HL-60/S4 treated with retinoic acid at 250 ng/mL for 4 days and 3 days (cell line): ENCODE results near the gene PACSIN2.
"Not testable (repeated sequence)": the region's sequence is repeated elsewhere in the genome, so short reads cannot be mapped to it uniquely, and the experiment has no call there.

Experiments used
- in situ Hi-C: fragments of 300-500 bp; cut with MboI; formaldehyde crosslinking; loops from 2 replicates; pipeline ENCODE4 v1.7.0; 2022; ENCODE audit warnings: low sequenced_read_pairs

Gene PACSIN2

DNA sequence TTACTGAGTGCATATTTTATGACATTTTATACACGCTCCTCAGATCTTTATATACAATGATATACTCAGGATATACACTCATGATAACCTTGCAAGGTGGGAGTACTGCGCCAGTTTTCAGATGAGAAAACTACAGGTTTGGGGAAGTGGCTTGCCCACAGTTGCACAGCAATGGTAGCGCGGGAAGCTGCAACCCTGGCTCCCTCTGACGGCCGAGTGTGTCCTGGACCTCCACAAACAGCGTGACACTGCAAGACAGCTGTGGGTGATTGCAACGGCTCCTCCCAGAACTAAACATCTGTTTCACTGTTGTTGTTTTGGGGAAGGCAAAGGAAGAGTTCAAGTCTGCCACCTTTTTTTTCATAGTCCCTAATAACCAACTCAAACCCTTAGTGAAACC lies 47.0 kb downstream of the PACSIN2 start:
- in situ Hi-C loops: no loop called here

DNA sequence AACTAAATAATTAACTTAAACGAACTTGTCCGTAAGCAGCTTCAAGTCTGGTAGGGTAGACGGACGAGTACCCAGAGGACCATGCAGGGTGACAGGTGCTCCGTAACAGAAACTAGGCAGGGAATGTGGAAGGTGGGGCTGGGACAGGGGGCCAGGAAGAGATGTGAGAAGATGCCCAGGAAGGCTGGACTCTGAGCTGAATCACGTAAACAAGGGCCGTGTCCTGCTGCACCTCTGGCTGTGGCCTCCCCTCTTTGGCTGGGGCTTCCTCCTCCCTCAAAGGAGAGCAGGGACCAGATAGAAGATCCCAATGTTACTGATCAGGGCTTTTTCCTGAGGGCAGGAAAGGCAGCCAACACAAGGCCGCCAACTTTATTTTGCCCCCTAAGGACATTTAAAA lies 47.9 kb downstream of the PACSIN2 start:
- in situ Hi-C loops: no loop called here

DNA sequence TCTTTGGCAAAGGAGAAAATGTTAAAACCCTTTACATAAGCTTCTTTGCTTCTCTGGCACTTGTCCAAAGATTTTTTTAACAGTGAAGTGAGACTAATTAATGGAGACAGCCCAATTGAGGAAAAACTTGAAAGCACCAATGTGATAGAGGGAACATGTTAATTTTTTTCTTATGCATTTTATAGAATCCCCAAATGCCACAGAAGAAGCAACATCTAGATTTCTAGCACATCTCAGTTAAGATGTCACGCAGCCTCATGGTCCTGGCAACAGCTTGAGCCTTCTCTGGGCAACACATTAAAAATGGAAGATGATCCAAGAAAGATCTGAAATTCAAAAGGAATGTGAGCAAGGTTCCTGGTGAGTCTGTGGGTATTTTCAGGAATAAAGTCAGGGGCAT lies 48.5 kb downstream of the PACSIN2 start:
- in situ Hi-C loops: no loop called here

DNA sequence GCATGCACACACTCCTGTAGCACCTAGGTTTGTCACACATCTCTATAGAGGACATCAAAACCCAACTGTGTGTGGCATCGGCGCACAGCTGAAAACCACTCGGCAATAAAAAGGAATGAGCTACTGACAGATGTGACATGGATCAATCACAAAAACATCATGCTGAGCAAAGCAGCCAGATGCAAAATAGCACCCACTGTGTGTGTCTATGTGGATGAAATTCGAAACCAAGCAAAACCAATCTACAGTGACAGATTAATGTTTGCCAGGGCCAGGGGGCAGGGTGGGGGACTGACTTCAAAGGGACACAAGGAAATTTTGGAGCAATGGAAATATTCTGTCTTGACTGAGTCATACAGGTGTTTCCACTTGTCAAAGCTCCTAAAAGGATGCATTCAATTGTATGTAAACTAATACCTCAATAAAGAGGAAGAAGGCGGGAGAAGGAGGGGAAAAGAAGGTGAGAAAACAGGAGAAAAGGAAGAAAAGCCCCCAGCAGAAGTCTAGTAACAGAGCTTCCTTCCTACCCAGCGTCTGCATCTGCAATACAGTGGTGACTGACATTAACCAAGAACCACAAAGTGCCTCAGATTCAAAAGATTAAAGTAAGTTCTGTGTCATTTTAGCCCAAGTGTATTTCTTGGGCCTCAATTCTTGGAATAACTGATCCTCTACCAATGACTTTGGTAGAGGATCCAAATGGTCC lies 49.8 kb downstream of the PACSIN2 start:
- in situ Hi-C loops: no loop called here

DNA sequence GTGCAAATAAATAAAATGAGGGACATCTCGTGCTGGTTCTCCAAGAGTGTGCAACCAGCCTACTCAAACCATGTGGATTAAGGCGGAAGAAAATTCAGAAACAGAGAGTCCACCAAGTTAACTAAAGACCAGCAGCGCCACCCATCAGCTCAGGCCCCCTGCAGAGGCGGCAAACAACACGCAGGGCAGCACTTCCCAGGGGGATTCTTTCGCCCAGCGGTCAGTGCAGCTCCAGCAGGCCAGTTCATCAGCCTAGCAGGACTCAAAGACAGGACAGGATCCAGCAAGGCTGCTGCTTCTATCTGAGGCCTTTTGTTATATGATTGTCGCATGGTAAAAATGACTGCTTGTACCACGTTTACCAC lies 51.7 kb downstream of the PACSIN2 start:
- in situ Hi-C loops: no loop called here

DNA sequence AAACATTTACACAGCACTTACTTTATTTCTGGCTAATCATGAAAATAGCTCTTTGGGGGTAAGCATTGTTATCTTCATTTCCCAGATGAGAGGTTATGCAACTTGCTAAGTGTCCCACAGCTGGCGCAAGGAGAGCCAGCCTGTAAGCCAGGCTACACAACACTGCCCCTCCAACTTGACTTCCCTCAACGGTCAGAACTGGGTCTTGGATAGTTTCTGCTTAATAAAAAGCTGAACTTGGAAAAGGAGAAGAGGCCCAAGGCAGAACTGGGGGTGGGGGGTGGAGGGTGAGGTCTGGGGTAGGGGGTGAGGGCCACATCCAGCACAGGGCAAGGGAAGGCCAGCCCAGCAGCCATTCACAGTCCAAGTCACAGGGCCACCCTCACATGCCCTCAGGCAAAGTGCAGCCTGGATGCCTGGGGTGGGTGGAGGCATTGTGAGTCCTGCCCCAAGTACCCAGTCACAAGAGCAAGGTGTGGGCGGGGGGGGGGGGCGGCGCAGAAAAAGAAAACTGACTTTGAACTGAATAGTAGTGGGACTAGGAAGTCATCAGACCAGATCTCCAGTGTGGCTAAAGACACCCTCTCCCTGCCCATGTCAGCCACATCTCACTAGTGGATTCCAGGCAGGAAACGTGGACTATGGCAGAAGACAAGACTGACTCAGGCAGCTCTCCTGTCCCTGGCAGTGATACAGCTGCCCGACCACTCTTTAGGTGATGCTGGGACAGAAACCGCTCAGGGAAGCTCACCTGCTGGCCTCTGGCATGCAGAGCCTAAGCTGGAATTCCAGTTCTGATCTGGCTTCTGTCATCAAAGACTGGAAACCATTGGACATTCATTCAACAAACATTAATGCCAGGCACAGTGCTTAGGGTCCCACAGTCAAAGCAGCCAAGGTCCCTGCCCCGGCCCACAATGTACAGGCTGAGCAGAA lies 52.4 kb downstream of the PACSIN2 start:
- in situ Hi-C loops: no loop called here

DNA sequence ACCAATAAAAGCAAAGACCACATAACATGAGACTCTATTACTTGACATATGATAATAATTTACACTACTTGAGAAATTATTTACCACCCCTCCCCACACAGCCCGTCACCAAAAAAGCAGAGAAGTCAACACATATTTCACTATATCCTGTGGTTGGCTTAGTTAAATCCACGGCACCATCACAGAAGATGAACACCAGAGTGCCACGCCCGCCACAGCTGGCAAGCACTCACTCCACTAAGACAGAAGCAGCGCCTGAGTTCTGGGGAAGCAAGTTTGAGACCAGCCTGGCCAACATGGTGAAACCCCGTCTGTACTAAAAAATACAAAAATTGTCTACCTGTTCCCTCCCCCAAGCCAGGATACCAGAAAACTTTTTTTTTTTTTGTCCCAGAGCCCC lies 53.1 kb downstream of the PACSIN2 start:
- in situ Hi-C loops: no loop called here

DNA sequence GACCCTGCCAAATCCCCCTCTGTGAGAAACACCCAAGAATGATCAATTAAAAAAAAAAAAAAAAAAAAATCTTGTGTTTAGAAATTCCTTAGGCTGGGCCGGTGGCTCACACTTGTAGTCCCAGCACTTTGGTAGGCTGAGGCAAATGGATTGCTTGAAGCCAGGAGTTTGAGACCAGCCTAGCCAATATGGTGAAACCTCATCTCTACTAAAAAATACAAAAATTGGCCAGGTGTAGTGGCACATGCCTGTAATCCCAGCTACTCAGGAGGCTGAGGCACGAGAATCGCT lies 53.6 kb downstream of the PACSIN2 start:
- in situ Hi-C loops: not testable (repeated sequence)

DNA sequence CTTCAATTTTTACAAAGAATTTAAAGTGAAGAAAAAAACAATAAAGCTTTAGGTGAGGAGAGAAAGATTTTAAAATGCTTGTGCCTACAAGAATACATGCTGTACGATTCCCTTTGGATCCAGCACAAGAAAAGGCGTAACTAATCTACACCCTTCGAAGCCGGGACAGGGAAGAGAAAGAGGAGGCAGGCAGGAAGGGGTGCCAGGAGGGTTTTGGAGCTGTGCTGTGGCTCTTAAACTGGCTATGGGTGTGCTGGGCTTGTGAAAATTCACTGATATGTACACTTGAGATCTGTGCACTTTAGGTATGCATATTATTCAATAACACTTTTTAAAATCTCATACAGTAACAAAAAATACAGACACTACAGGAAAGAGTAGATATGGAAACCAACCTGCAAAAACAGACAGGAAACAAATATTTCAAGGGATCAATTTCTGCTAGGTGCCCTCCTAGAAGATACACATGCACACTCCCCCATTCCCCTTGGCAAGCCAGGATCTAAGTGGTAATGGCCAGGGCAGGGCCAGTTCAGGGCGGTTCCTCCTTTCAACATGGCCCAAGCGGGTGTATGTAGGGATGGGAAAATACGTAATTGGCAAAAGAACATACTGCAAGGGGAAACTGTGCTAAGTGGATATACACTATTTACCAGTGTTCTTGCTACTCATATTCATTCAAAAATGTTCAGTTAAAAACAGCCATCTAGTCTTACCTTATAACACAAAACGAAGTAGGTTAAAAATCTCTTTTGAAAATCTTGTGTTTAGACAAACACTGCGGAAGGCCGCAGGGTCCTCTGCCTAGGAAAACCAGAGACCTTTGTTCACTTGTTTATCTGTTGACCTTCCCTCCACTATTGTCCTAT lies 54.2 kb downstream of the PACSIN2 start:
- in situ Hi-C loops: no loop called here

DNA sequence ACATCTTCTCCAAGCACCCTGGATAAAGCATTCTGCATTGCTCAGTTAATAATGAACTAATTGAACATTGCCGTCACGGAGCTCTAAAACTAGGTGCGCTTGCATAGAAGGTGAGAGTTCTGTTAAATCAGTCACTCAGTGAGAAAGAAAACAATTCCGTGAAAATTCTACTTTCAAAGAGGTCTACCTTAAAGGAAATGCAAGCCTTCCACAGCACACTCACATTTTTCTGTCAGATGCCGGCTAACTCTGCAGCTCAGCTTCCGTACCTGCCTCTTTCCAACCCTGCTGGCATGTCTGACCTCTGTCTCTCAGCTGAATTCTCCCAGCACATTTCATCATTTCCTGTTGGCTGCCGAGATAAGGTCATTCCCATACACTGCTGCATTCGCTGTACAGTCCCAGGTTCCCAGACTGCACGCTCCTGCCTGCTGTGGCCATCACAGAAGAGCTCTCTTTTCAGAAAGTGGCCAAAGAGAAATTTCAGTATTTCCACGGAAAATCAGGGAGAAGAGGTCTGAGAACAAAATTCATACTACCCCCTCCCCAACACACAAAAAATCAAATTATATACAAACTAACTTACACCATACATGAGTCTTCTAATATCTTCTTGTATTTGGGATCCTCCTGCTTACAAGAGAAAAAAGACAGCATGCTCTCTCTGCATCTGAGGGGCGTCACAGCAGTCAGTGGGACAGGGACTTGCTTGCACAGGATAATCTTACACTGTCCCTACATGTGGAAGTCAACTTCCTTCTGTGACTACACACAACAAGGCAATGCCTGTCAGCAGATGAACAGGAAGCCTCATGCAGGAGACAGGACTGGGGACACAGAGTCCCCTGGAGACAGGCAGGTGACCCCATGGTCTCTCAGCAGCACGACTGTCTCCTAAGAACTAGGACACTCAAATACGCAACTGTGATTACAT lies 55.1 kb downstream of the PACSIN2 start:
- in situ Hi-C loops: no loop called here

DNA sequence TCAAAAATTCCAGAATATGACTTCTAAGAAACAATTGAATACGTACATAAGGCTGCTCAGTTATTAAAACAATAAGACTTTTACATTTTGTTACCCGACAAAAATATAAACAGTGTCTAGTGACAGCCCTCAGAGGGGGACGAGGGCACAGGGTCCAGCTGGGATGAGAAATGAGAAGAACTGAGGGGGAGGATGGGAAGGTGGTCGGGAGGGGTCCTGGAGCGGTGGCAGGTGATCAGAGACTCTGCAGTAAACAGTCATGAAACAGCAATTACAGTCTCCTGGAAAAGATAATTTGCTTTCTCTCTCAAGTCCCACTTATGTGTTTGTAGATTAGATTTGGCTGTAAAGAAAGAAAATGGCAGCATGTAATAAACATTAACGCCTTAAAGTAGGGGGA lies 56.0 kb downstream of the PACSIN2 start:
- in situ Hi-C loops: no loop called here

DNA sequence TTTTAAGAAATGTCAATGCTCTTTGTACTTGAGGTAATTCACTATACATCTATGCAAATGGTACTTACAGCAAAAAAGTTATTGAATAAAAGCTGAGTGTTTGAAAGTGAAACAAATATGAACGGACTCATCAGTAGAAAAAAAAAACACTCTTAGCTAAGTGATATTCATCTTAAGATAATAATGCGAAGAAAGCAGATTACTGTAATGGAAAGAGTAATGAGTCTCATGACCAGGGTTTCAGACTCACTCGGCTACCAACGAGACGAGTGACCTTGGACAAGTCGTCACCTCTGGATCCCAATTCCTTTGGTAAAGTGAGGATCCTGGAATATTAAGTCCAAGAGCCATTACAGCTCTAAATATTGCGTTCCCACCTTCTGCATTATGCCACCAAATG lies 57.0 kb downstream of the PACSIN2 start:
- in situ Hi-C loops: no loop called here

DNA sequence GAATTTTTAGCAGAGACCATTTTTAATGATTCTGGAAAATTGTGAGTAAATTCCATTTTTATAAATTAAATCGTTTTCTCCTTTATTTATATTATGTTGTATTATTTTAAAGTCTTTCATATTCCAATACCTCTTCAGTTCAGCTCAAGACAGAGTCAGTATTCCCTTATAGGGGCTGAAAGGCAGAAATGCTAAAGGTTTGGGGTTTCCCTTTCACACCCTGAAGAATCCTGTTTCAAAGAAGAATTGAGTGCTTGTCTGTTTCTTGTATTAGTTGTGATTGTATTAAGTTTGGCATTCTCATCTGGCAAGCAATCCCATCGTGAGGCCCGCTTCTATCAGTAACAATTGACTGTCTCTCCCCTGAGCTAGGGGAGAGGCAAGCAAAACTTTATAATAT lies 57.4 kb downstream of the PACSIN2 start:
- in situ Hi-C loops: no loop called here

DNA sequence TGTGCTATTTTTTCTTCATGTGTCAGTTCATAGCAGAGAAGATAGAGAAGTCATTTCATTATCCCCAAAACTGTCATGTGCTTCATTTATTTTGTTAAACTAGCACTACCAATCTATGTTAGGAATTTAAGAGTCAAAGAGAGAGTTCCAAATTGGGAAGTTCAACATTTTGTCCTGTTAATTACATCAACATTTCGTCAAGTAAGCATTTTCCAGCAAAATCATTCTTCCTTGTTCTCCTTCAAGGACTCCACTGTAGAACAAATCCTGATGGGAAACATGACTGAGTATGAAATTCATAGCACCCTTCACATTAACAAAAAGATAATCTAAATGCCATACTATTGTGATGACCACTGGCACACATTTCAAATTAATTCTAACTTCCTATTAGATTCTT lies 59.1 kb downstream of the PACSIN2 start:
- in situ Hi-C loops: no loop called here

DNA sequence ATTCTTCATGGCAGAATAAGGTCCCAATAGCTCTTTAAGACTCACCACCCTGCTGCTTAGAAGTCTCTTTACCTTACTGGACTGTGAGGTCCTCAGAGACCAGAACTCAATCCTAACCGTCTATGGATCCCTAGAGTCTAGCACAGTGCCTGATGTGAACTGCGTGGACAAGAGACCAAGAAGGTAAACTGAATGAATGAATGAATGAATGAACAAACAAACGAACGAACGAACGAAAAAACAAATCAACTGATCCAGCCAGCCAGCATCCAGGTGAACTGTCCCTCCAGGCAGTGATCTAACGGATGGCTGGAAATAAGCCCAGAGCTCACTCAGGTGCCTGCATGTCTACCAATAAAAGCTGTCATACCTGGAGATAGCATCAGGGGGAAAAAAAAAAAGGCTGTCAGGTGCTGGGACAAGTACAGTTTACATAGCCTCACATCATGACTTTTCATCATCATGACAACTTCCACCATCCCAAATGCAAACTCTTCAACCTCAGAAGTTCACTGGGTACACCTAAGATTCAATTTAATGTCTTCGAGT lies 59.8 kb downstream of the PACSIN2 start:
- in situ Hi-C loops: no loop called here

DNA sequence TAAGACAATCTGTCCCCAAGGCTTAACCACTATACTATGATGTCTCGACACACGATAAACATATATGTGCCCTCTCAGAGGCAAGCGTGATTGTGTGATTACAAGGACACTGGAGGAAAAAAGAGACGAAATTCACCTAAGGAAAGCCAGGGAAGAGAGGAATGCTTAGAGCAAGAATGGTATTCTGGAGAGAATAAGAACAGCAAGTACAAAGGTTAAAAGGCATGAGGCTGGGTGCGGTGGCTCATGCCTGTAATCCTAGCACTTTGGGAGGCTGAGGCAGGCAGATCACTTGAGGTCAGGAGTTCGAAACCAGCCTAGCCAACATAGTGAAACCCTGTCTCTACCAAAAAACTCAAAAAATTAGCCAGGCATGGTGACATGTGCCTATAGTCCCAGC lies 61.2 kb downstream of the PACSIN2 start:
- in situ Hi-C loops: not testable (repeated sequence)

DNA sequence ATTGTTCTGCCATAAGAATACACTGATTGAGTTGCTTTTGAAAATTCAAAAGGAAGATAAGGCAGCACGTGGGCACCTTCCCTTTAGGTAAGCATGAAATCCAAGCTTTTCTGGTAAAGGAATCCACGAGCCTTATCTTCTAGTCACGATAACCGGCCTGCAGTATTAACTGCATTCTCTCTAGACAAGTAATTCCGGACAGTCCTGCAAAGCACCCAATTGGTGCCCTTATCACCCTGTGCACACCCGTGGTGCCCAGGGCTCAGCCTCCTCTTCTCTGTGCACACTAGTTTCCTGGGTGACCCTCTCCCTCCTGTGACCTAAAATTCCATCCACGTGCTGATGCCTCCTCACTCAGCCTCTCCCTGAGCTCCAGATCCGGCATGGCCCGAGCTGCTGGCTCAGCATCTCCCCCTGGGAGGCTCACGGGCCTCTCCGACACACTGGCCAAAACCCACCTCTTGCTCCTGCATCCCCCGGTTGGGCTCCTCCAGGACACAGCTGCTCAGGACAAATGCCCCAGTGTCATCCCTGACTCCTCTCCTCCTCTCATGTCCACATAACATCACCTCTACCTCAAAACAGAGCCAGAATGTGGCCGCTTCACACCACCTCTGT lies 63.7 kb downstream of the PACSIN2 start:
- in situ Hi-C loops: no loop called here

DNA sequence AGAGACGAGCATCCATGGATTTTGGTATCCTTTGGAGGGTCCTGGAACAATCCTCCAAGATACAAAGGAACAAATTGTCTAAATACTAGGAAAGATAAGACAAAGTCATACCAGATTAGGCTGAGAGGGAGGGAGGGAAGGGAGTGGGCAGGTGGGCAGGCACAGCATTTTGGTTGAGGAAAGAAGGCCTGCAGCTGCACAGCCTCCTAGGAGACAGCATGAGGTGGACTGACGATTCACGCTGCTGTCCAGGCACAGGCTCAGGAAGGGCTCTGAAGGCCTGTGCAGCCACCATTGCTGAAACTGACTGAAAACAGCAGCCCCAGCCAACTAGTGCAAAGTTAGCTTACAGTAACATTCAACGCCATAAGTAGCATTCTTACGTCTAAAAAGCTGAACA lies 64.7 kb downstream of the PACSIN2 start:
- in situ Hi-C loops: no loop called here

DNA sequence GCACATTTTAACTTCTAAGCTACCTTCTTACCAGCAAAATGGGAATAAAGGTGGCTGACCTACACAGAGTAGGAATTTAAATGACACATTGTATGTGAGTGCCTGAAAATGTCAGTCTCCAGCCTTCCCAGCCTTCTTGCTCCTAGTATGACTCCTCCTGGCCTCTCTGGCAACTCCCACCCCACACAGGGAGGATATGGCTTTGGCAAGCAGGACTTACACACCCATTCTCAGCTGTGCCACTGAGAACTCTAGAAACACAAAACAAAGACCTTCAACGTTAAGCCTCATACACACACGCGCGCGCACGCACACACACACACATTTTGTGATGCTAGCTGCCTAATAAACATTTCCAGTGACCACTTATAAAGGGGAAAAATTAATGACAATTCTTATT lies 65.8 kb downstream of the PACSIN2 start:
- in situ Hi-C loops: no loop called here

DNA sequence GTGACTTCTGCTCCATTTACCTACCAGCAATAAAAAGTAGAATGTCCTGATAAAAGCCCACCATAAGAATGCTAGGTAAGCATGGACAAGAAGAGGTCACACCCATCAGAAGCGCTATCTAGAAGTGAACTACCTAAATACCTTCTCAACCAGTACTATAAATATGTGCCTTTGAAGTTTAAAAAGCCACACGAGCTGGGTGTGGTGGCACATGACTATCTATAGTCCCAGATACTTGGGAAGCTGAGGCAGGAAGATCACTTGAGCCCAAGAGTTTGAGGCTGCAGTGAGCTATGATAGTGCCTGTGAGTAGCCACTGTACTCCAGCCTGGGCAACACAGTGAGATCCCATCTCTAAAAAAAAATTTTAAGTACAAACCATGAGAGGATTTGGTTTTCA lies 66.7 kb downstream of the PACSIN2 start:
- in situ Hi-C loops: no loop called here
